ENCODE measurements around the gene EXPH5.

The EXPH5 gene

DNA sequence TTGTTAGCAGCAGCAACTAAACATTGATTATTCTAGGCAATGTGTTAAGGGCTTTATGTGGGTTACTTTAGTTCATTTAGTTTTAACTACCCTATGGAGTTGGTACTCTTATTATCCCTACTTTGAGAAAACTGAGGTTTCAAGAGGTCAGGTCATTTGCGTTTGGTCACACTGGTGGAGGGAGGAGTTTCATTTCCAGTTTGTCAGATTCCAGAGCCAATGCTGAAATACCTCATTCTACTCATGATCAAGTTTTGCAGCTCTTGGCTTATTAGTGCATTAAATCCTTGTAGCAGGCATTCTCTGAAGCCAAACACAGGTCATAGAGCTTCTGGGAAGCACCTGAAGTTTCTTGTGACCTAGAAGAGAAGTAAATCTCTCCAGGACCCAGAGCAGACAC is 71.2 kb downstream of the EXPH5 start:
- 100% methylated on average over 1 of the region's 1 CpG for WGBS (ENCODE audit: insufficient coverage)
- H3K4me3 ChIP-seq (ENCODE audit: control insufficient read depth in 1 of 7, extremely low read depth in 1 of 7, insufficient read depth in 4 of 7, low read depth in 2 of 7, low read length in 6 of 7), result no peak overlapping the region
- POLR2A ChIA-PET, result no interaction called here
- H3K36me3 ChIP-seq (ENCODE audit: control insufficient read depth in 4 of 4, insufficient read depth in 4 of 4, low read length in 3 of 4), result no peaks in the 10 kb centered on the region
- CTCF ChIA-PET, result no interaction called here
- H3K27me3 ChIP-seq (replicated peaks in 2 of 5; ENCODE audit: control insufficient read depth in 4 of 5, insufficient read depth in 5 of 5, low read length in 4 of 5), result no peaks in the 10 kb centered on the region
- H3K27ac ChIP-seq (ENCODE audit: insufficient read depth in 1 of 2, low read depth in 1 of 2, low read length in 2 of 2, poor library complexity in 1 of 2, severe bottlenecking in 2 of 2), result no peak overlapping the region
- no peak for DNase-seq
- no peaks in the 10 kb centered on the region for H3K4me1 ChIP-seq (ENCODE audit: control extremely low read depth in 1 of 4, control insufficient read depth in 4 of 4, insufficient read depth in 4 of 4, low read length in 3 of 4)
- no peaks in the 10 kb centered on the region for H3K9me3 ChIP-seq (ENCODE audit: control extremely low read depth in 1 of 5, control insufficient read depth in 4 of 5, insufficient read depth in 2 of 5, low read depth in 1 of 5, low read length in 4 of 5)

- DNase-seq, result no peak
- ChIA-PET CTCF (no interaction called here), POLR2A (no interaction called here)
- Histone ChIP-seq H3K4me3 (ENCODE audit: control insufficient read depth in 1 of 7, extremely low read depth in 1 of 7, insufficient read depth in 4 of 7, low read depth in 2 of 7, low read length in 6 of 7) (no peak overlapping the region), H3K36me3 (ENCODE audit: control insufficient read depth in 4 of 4, insufficient read depth in 4 of 4, low read length in 3 of 4) (peaks cover 0 to 11% (median 4%) of the 10 kb centered on the region in 4 experiments), H3K27me3 (replicated peaks in 2 of 5; ENCODE audit: control insufficient read depth in 4 of 5, insufficient read depth in 5 of 5, low read length in 4 of 5) (no peaks in the 10 kb centered on the region), H3K9me3 (ENCODE audit: control extremely low read depth in 1 of 5, control insufficient read depth in 4 of 5, insufficient read depth in 2 of 5, low read depth in 1 of 5, low read length in 4 of 5) (no peaks in the 10 kb centered on the region), H3K27ac (ENCODE audit: insufficient read depth in 1 of 2, low read depth in 1 of 2, low read length in 2 of 2, poor library complexity in 1 of 2, severe bottlenecking in 2 of 2) (no peak overlapping the region), H3K4me1 (ENCODE audit: control extremely low read depth in 1 of 4, control insufficient read depth in 4 of 4, insufficient read depth in 4 of 4, low read length in 3 of 4) (peaks cover 0 to under 1% (median 0%) of the 10 kb centered on the region in 4 experiments)
- 99% methylated on average over 10 of the region's 10 CpGs for WGBS (ENCODE audit: insufficient coverage)
Measured at GRCh38 chr11:108518581-108518980, 75.0 kb downstream of the EXPH5 start.

- H3K4me1 ChIP-seq (ENCODE audit: control extremely low read depth in 1 of 4, control insufficient read depth in 4 of 4, insufficient read depth in 4 of 4, low read length in 3 of 4), result peaks cover 0 to 2% (median under 1%) of the 10 kb centered on the region in 4 experiments
- H3K27ac ChIP-seq (ENCODE audit: insufficient read depth in 1 of 2, low read depth in 1 of 2, low read length in 2 of 2, poor library complexity in 1 of 2, severe bottlenecking in 2 of 2), result no peak overlapping the region
- H3K36me3 ChIP-seq (ENCODE audit: control insufficient read depth in 4 of 4, insufficient read depth in 4 of 4, low read length in 3 of 4), result peaks cover 0 to 12% (median 6%) of the 10 kb centered on the region in 4 experiments
- H3K4me3 ChIP-seq (ENCODE audit: control insufficient read depth in 1 of 7, extremely low read depth in 1 of 7, insufficient read depth in 4 of 7, low read depth in 2 of 7, low read length in 6 of 7), result no peak overlapping the region
- H3K9me3 ChIP-seq (ENCODE audit: control extremely low read depth in 1 of 5, control insufficient read depth in 4 of 5, insufficient read depth in 2 of 5, low read depth in 1 of 5, low read length in 4 of 5), result no peaks in the 10 kb centered on the region
- no peak for DNase-seq
- ChIA-PET POLR2A (no interaction called here), CTCF (no interaction called here)
- WGBS (ENCODE audit: insufficient coverage), result 100% methylated on average over 4 of the region's 4 CpGs
- no peaks in the 10 kb centered on the region for H3K27me3 ChIP-seq (replicated peaks in 2 of 5; ENCODE audit: control insufficient read depth in 4 of 5, insufficient read depth in 5 of 5, low read length in 4 of 5)
Measured at GRCh38 chr11:108516125-108516524, 77.4 kb downstream of the EXPH5 start.

DNA sequence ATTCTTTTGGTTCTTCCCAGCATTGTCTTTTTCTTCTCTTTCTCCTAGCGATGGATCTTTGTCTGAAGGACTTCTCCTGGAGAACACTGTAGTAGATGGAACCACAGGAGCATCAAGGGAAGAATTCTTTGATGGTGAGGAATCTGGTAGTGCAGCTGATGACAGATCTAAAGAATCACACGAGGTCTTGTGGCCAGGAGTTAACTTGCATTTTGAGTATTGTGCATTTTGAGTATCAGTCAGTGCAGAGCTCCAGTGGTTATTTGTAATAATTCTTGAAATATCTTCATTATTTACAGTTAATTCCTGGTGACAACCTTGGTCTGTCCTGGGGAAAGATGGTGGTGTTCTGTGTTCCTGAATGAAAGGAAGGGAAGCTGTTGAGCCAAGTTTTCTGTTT is 80.9 kb downstream of the EXPH5 start:
- no peaks in the 10 kb centered on the region for H3K27me3 ChIP-seq (replicated peaks in 2 of 5; ENCODE audit: control insufficient read depth in 4 of 5, insufficient read depth in 5 of 5, low read length in 4 of 5)
- H3K4me1 ChIP-seq (ENCODE audit: control extremely low read depth in 1 of 4, control insufficient read depth in 4 of 4, insufficient read depth in 4 of 4, low read length in 3 of 4), result peaks cover 0 to 5% (median 1%) of the 10 kb centered on the region in 4 experiments
- H3K36me3 ChIP-seq (ENCODE audit: control insufficient read depth in 4 of 4, insufficient read depth in 4 of 4, low read length in 3 of 4), result peaks cover 0 to 12% (median 6%) of the 10 kb centered on the region in 4 experiments
- CTCF ChIA-PET, result no interaction called here
- no peak for DNase-seq
- WGBS (ENCODE audit: insufficient coverage), result no CpG with 5 or more reads among the region's 2 CpGs
- no peak overlapping the region for H3K4me3 ChIP-seq (ENCODE audit: control insufficient read depth in 1 of 7, extremely low read depth in 1 of 7, insufficient read depth in 4 of 7, low read depth in 2 of 7, low read length in 6 of 7)
- H3K9me3 ChIP-seq (ENCODE audit: control extremely low read depth in 1 of 5, control insufficient read depth in 4 of 5, insufficient read depth in 2 of 5, low read depth in 1 of 5, low read length in 4 of 5), result no peaks in the 10 kb centered on the region
- POLR2A ChIA-PET, result no interaction called here
- no peak overlapping the region for H3K27ac ChIP-seq (ENCODE audit: insufficient read depth in 1 of 2, low read depth in 1 of 2, low read length in 2 of 2, poor library complexity in 1 of 2, severe bottlenecking in 2 of 2)

- peaks cover 0 to 5% (median 1%) of the 10 kb centered on the region in 4 experiments for H3K4me1 ChIP-seq (ENCODE audit: control extremely low read depth in 1 of 4, control insufficient read depth in 4 of 4, insufficient read depth in 4 of 4, low read length in 3 of 4)
- POLR2A ChIA-PET, result no interaction called here
- no peak overlapping the region for H3K4me3 ChIP-seq (ENCODE audit: control insufficient read depth in 1 of 7, extremely low read depth in 1 of 7, insufficient read depth in 4 of 7, low read depth in 2 of 7, low read length in 6 of 7)
- no peak overlapping the region for H3K27ac ChIP-seq (ENCODE audit: insufficient read depth in 1 of 2, low read depth in 1 of 2, low read length in 2 of 2, poor library complexity in 1 of 2, severe bottlenecking in 2 of 2)
- H3K27me3 ChIP-seq (replicated peaks in 2 of 5; ENCODE audit: control insufficient read depth in 4 of 5, insufficient read depth in 5 of 5, low read length in 4 of 5), result no peaks in the 10 kb centered on the region
- peaks cover 0 to 12% (median 6%) of the 10 kb centered on the region in 4 experiments for H3K36me3 ChIP-seq (ENCODE audit: control insufficient read depth in 4 of 4, insufficient read depth in 4 of 4, low read length in 3 of 4)
- 100% methylated on average over 1 of the region's 2 CpGs for WGBS (ENCODE audit: insufficient coverage)
- H3K9me3 ChIP-seq (ENCODE audit: control extremely low read depth in 1 of 5, control insufficient read depth in 4 of 5, insufficient read depth in 2 of 5, low read depth in 1 of 5, low read length in 4 of 5), result no peaks in the 10 kb centered on the region
- DNase-seq, result no peak
- CTCF ChIA-PET, result no interaction called here
Measured at GRCh38 chr11:108511851-108512474, 81.6 kb downstream of the EXPH5 start.

- Histone ChIP-seq H3K9me3 (ENCODE audit: control extremely low read depth in 1 of 5, control insufficient read depth in 4 of 5, insufficient read depth in 2 of 5, low read depth in 1 of 5, low read length in 4 of 5) (no peaks in the 10 kb centered on the region), H3K4me1 (ENCODE audit: control extremely low read depth in 1 of 4, control insufficient read depth in 4 of 4, insufficient read depth in 4 of 4, low read length in 3 of 4) (peaks cover 0 to 5% (median 1%) of the 10 kb centered on the region in 4 experiments), H3K27ac (ENCODE audit: insufficient read depth in 1 of 2, low read depth in 1 of 2, low read length in 2 of 2, poor library complexity in 1 of 2, severe bottlenecking in 2 of 2) (no peak overlapping the region), H3K4me3 (ENCODE audit: control insufficient read depth in 1 of 7, extremely low read depth in 1 of 7, insufficient read depth in 4 of 7, low read depth in 2 of 7, low read length in 6 of 7) (no peak overlapping the region), H3K27me3 (replicated peaks in 2 of 5; ENCODE audit: control insufficient read depth in 4 of 5, insufficient read depth in 5 of 5, low read length in 4 of 5) (no peaks in the 10 kb centered on the region), H3K36me3 (ENCODE audit: control insufficient read depth in 4 of 4, insufficient read depth in 4 of 4, low read length in 3 of 4) (peaks cover 0 to 5% (median 3%) of the 10 kb centered on the region in 4 experiments)
- ChIA-PET POLR2A (no interaction called here), CTCF (interaction anchor here (0.6 kb wide), 1 partner anchor 175 kb away, joined by 3 read pairs; no protein-coding TSS in a partner anchor)
- 80% methylated on average over 1 of the region's 3 CpGs for WGBS (ENCODE audit: insufficient coverage)
- no peak for DNase-seq
Measured at GRCh38 chr11:108508653-108509593, 84.6 kb downstream of the EXPH5 start.

DNA sequence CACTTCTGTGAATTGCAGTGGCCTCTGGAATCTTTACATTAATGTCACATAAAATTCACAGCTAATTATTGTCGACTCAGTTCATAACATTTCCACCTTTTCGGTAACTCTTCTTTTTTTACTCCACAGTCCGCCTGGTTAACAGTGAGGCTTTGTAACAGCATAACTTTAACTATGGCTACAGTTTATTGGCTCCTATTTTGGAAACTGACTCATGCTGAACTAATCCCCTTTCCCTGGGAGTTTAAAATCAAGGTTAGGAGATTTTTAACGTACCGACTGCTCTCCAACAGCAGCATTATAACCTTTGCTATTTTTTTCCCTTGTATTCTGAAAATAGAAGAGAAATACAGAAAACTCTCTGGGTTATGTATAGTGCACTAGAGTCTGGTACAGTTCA is 92.2 kb downstream of the EXPH5 start:
- H3K27ac ChIP-seq (ENCODE audit: insufficient read depth in 1 of 2, low read depth in 1 of 2, low read length in 2 of 2, poor library complexity in 1 of 2, severe bottlenecking in 2 of 2), result no peak overlapping the region
- DNase-seq, result no peak
- H3K4me3 ChIP-seq (ENCODE audit: control insufficient read depth in 1 of 7, extremely low read depth in 1 of 7, insufficient read depth in 4 of 7, low read depth in 2 of 7, low read length in 6 of 7), result no peak overlapping the region
- no peaks in the 10 kb centered on the region for H3K36me3 ChIP-seq (ENCODE audit: control insufficient read depth in 4 of 4, insufficient read depth in 4 of 4, low read length in 3 of 4)
- H3K9me3 ChIP-seq (ENCODE audit: control extremely low read depth in 1 of 5, control insufficient read depth in 4 of 5, insufficient read depth in 2 of 5, low read depth in 1 of 5, low read length in 4 of 5), result no peaks in the 10 kb centered on the region
- CTCF ChIA-PET, result no interaction called here
- WGBS (ENCODE audit: insufficient coverage), result 100% methylated on average over 3 of the region's 5 CpGs
- POLR2A ChIA-PET, result no interaction called here
- H3K4me1 ChIP-seq (ENCODE audit: control extremely low read depth in 1 of 4, control insufficient read depth in 4 of 4, insufficient read depth in 4 of 4, low read length in 3 of 4), result peaks cover 0 to 20% (median 10%) of the 10 kb centered on the region in 4 experiments
- H3K27me3 ChIP-seq (replicated peaks in 2 of 5; ENCODE audit: control insufficient read depth in 4 of 5, insufficient read depth in 5 of 5, low read length in 4 of 5), result no peaks in the 10 kb centered on the region
